OCI-LY1 (cell line): Measurements from ENCODE around the gene C1orf122.

Experiments used
- H2AFZ ChIP-seq: fragments of 200-600 bp; sonication (generic), shearing (Covaris generic); 2 replicates; pipeline ENCODE4 v1.6.0; 2014; ENCODE audit warnings: antibody characterized with exemption, mild to moderate bottlenecking, low read length
- H3F3A ChIP-seq: fragments of 200-600 bp; sonication (generic), shearing (Covaris generic); 2 replicates; pipeline ENCODE4 v1.6.0; 2014; ENCODE audit warnings: mild to moderate bottlenecking, antibody characterized with exemption, low read length, moderate library complexity; ENCODE audit not compliant: insufficient read depth
- H3K27ac ChIP-seq: fragments of 200-600 bp; sonication (generic); 2 replicates; pipeline ENCODE4 v1.5.1; 2014; ENCODE audit warnings: low read length, mixed run types, mild to moderate bottlenecking, low read depth; ENCODE audit not compliant: poor library complexity, severe bottlenecking
- H3K27me3 ChIP-seq: fragments of 200-600 bp; sonication (generic); 2 replicates; pipeline ENCODE4 v1.6.0; 2014; ENCODE audit warnings: antibody characterized with exemption, mild to moderate bottlenecking, low read length, moderate library complexity; ENCODE audit not compliant: insufficient read depth
- H3K36me3 ChIP-seq: fragments of 200-600 bp; sonication (generic); 2 replicates; pipeline ENCODE4 v1.6.1; 2014; ENCODE audit warnings: mild to moderate bottlenecking, antibody characterized with exemption, low read length, moderate library complexity, mixed read lengths; ENCODE audit not compliant: insufficient read depth
- H3K4me1 ChIP-seq: fragments of 200-600 bp; sonication (generic); 2 replicates; pipeline ENCODE4 v1.5.1; 2014; ENCODE audit warnings: mild to moderate bottlenecking, low read length, moderate library complexity; ENCODE audit not compliant: insufficient read depth, severe bottlenecking
- H3K4me2 ChIP-seq: fragments of 200-600 bp; sonication (generic), shearing (Covaris generic); 2 replicates; pipeline ENCODE4 v1.6.1; 2014; ENCODE audit warnings: low read length
- H3K4me3 ChIP-seq: fragments of 200-600 bp; sonication (generic); 2 replicates; pipeline ENCODE4 v1.5.1; 2014; ENCODE audit warnings: low read length, low read depth, mild to moderate bottlenecking, mixed read lengths; ENCODE audit not compliant: poor library complexity, severe bottlenecking
- H3K79me2 ChIP-seq: fragments of 200-600 bp; shearing (Covaris generic); 2 replicates; pipeline ENCODE4 v1.6.1; 2016; ENCODE audit warnings: mixed run types, low read length, mixed read lengths; ENCODE audit not compliant: insufficient read depth
- H3K9ac ChIP-seq: fragments of 200-600 bp; sonication (generic), shearing (Covaris generic); 2 replicates; pipeline ENCODE4 v1.6.1; 2014; ENCODE audit warnings: mild to moderate bottlenecking, low read length, mixed read lengths
- H3K9me2 ChIP-seq: fragments of 200-600 bp; sonication (generic), shearing (Covaris generic); 2 replicates; pipeline ENCODE4 v1.6.1; 2014; ENCODE audit warnings: low read depth, mild to moderate bottlenecking, low read length, mixed read lengths
- H3K9me3 ChIP-seq: fragments of 200-600 bp; shearing (Covaris generic); 2 replicates; pipeline ENCODE4 v1.6.1; 2014; ENCODE audit warnings: low read length, mixed read lengths
- H4K20me1 ChIP-seq: fragments of 200-600 bp; sonication (generic), shearing (Covaris generic); 2 replicates; pipeline ENCODE4 v1.6.0; 2016; ENCODE audit warnings: mild to moderate bottlenecking, low read length; ENCODE audit not compliant: insufficient read depth
- EZH2 ChIP-seq: fragments of 200-600 bp; sonication (generic), shearing (Covaris generic); IDR thresholded peaks from 2 replicates; pipeline ENCODE4 v1.8.0; 2017; ENCODE audit warnings: borderline replicate concordance, mixed run types, mild to moderate bottlenecking, antibody characterized with exemption, low read length, moderate library complexity, mixed read lengths
- TF ChIP-seq, protein P1 (sequence below): fragments of 200-600 bp; sonication (generic), shearing (Covaris generic); IDR thresholded peaks from 2 replicates; pipeline ENCODE4 v1.5.1; 2017; ENCODE audit warnings: mild to moderate bottlenecking, antibody characterized with exemption, low read length, moderate library complexity, mixed read lengths

Gene C1orf122

DNA sequence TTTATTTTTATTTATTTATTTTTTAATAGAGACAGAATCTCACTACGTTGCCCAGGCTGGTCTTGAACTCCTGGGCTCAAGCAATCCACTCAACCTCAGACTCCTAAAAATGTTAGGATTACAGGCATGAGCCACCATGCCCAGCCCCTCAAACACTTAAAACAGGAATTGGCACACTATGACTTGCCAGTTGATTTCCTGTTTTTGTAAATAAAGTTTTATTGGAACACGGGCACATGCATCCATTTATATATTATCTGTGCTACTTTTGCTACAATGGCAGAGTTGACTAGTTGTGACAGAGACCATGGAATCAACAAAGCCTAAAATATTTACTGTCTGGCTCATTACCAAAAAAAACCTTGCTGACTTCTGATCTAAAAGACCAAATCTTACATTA lies 16.4 kb downstream of the C1orf122 start:
- TF ChIP-seq EZH2, result no peak
- TF ChIP-seq, protein P1, sequence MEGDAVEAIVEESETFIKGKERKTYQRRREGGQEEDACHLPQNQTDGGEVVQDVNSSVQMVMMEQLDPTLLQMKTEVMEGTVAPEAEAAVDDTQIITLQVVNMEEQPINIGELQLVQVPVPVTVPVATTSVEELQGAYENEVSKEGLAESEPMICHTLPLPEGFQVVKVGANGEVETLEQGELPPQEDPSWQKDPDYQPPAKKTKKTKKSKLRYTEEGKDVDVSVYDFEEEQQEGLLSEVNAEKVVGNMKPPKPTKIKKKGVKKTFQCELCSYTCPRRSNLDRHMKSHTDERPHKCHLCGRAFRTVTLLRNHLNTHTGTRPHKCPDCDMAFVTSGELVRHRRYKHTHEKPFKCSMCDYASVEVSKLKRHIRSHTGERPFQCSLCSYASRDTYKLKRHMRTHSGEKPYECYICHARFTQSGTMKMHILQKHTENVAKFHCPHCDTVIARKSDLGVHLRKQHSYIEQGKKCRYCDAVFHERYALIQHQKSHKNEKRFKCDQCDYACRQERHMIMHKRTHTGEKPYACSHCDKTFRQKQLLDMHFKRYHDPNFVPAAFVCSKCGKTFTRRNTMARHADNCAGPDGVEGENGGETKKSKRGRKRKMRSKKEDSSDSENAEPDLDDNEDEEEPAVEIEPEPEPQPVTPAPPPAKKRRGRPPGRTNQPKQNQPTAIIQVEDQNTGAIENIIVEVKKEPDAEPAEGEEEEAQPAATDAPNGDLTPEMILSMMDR, result no peak
- H3K27ac ChIP-seq, result no peak overlapping the region
- H3F3A ChIP-seq, result no peaks in the 10 kb centered on the region
- H3K9me3 ChIP-seq, result no peaks in the 10 kb centered on the region
- peaks cover 57% of the 10 kb centered on the region for H3K36me3 ChIP-seq
- no peak overlapping the region for H3K9ac ChIP-seq
- no peaks in the 10 kb centered on the region for H3K9me2 ChIP-seq
- H3K4me2 ChIP-seq, result no peak overlapping the region
- no peak overlapping the region for H3K4me3 ChIP-seq
- no peaks in the 10 kb centered on the region for H4K20me1 ChIP-seq
- H3K27me3 ChIP-seq, result no peaks in the 10 kb centered on the region
- H3K4me1 ChIP-seq, result no peaks in the 10 kb centered on the region
- H2AFZ ChIP-seq, result no peak overlapping the region
- no peaks in the 10 kb centered on the region for H3K79me2 ChIP-seq

DNA sequence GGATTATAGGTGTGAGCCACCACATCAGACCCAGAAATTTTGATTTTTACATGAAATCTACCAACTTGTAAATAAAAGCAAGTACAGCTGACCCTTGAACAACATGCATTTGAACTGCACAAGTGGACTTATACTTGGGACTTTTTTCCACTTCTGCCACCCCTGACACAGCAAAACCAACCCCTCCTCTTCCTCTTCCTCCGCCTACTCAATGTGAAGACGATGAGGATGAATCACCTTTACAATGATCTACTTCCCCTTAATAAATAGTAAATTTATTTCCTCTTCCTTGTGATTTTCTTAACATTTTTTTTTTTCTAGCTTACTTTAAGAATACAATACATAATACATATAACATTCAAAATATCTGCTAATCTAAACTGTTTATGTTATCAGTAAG lies 17.9 kb downstream of the C1orf122 start:
- Histone ChIP-seq H3K27ac (no peak overlapping the region), H3K4me3 (no peak overlapping the region), H4K20me1 (no peaks in the 10 kb centered on the region), H3K9me3 (no peaks in the 10 kb centered on the region), H3K79me2 (no peaks in the 10 kb centered on the region), H3K4me2 (no peak overlapping the region), H3F3A (no peaks in the 10 kb centered on the region), H3K9ac (no peak overlapping the region), H3K36me3 (peaks cover 55% of the 10 kb centered on the region), H3K9me2 (no peaks in the 10 kb centered on the region), H3K27me3 (no peaks in the 10 kb centered on the region), H2AFZ (no peak overlapping the region), H3K4me1 (no peaks in the 10 kb centered on the region)
- TF ChIP-seq, protein P1, result no peak
- TF ChIP-seq EZH2, result no peak

DNA sequence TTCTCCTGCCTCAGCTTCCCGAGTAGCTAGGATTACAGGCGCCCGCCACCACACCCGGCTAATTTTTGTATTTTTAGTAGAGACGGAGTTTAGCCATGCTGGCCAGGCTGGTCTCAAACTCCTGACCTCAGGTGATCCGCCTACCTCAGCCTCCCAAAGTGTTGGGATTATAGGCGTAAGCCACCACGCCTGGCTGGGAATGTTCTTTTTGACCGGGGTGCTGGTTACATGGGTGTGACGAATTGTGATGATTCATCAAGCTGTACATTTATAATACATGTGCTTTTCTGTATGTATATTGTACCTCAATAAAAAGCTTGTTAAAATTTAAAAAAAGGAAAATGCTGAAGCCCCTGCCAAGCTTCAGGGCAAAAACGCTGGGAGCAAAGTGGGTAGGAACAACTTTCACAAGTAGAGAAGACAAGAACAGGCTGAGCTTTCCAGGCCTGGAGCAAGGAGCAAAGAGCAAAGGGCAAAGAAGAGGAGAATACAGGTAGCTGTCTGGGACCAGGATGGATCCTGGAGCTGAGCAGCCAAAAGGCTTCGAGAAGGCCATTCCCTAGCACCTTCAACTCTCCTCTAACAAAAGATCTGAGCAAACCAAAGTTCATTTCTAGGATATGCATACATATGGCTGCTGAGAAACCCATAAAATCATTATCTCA lies 21.0 kb downstream of the C1orf122 start:
- H3F3A ChIP-seq, result no peaks in the 10 kb centered on the region
- H4K20me1 ChIP-seq, result no peaks in the 10 kb centered on the region
- H3K4me2 ChIP-seq, result no peak overlapping the region
- no peak overlapping the region for H2AFZ ChIP-seq
- H3K4me3 ChIP-seq, result no peak overlapping the region
- H3K9ac ChIP-seq, result no peak overlapping the region
- H3K27me3 ChIP-seq, result no peaks in the 10 kb centered on the region
- H3K27ac ChIP-seq, result no peak overlapping the region
- no peaks in the 10 kb centered on the region for H3K9me3 ChIP-seq
- no peaks in the 10 kb centered on the region for H3K4me1 ChIP-seq
- TF ChIP-seq EZH2, result no peak
- TF ChIP-seq, protein P1, result no peak
- no peaks in the 10 kb centered on the region for H3K9me2 ChIP-seq
- no peaks in the 10 kb centered on the region for H3K79me2 ChIP-seq
- peaks cover 55% of the 10 kb centered on the region for H3K36me3 ChIP-seq
